GM21825 (cell line): Measurements from ENCODE around the gene TAGLN2.
"Not testable (repeated sequence)": the region's sequence is repeated elsewhere in the genome, so short reads cannot be mapped to it uniquely, and the experiment has no call there.

Experiments used
- ATAC-seq: cut with Tn5 transposase; IDR thresholded peaks from one replicate; pipeline ENCODE4 v1.9.1; 2021; ENCODE audit warnings: mild to moderate bottlenecking, moderate library complexity; ENCODE audit not compliant: unreplicated experiment

TAGLN2 gene

DNA sequence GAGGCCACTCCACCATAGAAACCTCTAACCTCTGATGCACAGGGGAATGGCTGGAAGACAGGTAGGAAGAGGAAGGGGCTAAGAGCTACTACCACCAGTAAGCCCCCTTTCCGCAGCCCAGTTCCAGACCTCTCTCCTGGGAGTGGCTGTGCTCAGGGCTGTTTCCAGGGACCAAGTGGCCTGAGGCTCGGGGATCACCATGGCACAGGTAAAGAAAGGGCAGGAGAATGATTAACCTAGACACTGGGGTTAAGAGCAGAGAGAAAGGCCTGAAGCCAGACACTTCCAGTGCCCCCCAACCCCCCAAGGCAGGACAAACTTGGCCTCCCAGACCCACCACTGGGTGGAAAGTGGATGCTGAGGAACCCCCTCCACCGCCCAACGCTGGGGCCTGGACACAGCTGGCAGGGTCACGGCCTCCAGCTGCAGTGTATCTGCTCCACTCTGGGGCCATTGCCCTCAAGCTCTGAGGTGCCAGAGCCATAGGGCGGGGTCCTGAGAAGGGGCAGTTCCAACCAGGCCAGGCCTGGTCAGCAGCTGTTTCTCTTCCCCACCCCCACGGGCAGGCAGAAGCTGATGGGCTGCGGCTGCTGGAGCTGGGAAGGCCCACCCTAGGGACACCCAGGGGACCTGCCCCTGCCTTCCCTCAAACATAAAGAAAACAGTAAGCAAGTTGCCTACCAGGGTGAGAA lies 2.6 kb downstream of the TAGLN2 start:
- ATAC-seq, result no peak

DNA sequence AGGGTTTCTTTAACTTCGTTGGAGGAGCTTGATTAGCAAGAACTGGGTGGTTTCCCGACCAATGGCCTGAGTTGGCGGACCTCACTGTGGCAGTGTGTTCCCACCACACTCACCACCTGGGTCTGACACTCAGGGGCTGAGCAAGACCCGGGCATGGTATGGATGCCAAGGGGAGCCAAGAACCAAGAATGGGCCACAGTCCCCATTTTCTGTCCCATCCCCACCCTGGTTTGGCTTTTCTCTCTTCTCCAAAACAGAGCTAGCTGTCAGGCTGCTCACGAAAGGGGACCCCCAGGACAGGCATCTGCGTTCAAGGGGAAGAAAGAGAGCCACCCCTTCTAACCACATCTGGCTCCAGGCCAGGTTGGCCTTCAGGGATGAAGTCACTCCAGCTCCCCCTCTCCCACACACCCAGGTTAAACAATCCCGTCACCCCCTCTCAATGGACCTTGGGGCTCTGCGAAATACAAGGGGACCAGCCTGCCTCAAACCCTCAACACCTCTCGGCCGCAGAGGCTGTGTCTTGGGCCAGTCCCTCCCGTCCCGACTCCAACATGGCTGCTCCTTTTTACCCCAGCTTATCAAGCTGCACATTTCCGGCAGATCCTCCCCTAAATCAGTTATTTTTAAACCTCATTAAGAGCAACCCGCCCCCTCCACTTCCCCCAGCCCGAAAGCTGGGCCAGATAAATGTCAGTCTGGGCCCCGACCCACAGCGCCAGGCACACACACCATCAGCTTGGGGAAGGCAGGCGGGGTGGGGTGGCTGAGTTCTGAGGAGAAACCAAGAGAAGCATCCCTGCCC lies 3.4 kb downstream of the TAGLN2 start:
- ATAC-seq, result no peak

DNA sequence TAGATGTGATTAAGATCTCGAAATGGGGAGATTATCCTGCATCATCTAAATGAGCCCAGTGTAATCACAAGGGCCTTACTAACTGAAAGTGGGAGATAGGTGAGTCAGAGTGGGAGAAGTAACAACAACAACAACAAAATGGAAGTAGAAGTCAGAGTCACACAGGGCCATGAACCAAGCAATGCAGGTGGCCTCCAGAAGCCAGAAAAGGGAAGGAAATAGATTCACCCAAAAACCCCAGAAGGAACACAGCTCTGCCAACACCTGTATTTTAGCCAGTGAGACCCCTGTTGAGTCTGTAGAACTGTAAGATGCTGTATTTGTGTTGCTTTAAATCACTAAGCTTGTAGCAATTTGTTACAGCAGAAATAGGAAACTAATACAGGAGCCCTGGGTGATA lies 4.1 kb downstream of the TAGLN2 start:
- ATAC-seq, result peak; percentile 19

DNA sequence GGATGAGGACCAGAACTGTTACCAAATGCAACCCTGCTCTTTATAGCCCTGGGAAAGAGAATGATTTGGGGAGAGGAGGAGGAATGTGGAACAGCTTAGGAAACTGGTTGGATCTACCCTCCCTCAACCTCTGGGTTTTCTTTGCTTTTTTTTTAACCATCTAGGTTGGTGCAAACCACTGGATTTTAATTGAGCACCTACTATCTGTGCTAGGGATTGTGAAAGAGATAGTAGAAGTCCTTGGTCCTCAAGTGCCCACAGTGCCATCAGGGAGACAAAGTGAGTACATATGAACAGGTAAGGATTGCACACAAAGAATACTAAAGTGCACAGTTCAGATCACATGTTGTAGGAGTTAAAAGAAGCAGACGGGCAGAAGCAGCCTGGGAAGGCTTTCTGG lies 4.7 kb downstream of the TAGLN2 start:
- ATAC-seq, result no peak

DNA sequence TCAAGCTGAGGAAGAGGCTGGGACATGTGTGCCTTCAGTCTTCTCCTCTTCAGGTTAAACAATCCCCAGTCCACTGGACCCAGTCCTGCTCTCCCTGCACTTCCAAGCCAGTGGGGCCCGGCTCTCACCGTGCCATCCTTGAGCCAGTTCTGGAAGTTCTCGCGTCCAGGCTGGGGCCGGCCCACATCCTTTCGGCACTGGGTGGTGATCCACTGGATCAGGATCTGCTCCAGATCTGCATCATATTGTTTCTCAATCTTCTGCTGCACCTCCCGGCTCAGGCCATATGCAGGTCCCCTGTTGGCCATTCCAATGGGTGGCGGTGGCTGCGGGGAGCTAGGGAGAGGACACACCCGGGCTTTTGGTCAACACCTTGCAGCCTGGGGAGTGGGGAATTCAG lies 5.1 kb downstream of the TAGLN2 start:
- no peak for ATAC-seq

DNA sequence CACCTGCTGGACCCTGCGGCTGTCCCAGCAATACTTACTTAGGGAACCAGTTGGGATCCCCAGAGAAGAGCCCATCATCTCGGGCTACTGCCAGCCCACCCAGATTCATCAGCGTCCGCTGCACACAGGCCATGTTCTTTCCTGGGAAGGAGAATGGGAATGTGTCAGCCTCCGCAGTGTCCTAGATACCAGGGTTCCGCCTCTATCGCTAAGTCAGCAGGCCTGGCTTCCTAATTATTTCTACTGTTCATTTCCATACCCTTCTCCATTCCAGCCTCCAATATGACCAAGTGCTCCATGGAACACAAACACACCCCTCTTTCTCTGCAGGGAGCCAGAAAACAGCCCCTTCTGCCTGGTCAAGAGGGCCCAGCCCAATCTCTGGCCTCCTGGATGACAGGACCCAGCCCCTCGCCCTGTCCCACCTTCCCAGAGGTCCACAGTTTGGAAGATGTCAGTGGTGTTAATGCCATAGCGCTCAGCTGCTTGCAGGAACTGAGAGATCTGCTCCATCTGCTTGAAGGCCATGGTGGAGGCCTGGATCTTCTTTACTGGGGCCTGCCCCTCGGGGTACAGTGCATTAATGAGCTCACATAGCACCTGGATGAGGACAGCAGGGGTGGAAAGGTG lies 6.0 kb downstream of the TAGLN2 start:
- ATAC-seq, result no peak

DNA sequence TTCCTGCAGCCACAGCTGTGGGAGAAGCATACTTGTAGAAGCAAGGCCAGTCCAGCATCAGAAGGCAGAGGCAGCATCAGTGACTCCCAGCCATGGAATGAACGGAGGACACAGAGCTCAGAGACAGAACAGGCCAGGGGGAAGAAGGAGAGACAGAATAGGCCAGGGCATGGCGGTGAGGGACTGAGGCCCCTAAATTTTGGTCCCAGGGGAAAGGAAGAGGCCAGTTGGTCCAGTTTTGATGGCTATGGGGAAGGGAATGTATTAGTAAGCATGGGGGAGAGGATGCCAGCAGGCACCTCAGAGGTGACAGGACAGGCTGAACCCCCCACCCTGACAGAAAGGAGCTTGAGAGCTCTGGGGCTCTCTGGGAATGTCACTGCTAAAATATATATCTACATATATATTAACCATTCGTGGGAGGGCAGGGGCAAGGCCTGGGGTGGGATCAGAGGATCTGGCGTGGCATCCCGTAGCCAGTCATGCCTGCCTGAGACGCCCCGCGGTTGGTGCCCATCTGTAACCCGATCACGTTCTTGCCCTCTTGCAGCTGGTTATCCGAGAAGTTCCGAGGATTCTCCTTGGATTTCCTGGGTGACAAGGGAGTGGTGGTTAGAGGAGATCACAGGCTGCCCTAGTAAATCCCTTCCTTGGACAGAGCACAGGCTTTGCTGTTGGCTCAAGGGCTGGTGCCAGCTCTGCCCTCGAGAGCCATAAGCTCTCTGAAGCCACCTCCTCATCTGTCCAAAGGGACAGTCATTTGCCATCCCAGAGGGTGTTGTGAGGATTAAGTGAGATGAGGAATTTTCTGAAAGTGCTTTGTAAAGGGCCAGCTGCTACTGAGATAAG lies 6.7 kb downstream of the TAGLN2 start:
- no peak for ATAC-seq

DNA sequence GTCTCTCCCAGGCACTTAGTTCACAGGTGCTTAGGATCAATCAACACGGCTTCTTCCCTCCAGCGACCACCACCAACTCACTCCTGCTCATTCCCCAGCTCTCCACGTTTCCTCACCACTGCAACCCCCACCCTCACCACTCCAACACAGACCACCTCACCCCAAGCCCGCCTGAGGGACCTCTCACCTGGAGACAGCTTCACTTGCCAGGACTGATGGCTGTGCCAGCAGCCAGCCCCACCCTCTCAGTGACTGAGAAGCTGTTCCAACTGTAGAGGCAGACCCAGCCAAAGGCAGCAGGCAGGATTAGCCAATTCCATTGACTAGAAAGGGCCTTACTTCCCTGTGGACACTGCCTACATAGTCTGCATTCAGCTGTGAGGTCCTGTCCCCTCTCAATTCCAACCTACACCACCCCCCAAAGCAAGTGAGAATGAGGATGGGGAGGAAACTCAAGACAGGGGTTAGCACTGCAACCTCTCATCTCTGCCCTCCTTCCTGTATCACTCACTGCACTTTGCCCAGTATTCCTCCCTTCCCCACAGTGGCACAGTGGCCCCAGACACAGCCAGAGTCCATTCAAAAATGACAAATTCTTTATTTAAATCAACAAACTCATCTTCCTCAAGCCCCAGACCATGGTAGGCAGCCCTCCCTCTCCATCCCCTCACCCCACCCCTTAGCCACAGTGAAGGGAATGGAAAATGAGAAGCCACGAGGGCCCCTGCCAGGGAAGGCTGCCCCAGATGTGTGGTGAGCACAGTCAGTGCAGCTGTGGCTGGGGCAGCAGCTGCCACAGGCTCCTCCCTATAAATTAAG lies 7.6 kb downstream of the TAGLN2 start:
- ATAC-seq, result no peak

DNA sequence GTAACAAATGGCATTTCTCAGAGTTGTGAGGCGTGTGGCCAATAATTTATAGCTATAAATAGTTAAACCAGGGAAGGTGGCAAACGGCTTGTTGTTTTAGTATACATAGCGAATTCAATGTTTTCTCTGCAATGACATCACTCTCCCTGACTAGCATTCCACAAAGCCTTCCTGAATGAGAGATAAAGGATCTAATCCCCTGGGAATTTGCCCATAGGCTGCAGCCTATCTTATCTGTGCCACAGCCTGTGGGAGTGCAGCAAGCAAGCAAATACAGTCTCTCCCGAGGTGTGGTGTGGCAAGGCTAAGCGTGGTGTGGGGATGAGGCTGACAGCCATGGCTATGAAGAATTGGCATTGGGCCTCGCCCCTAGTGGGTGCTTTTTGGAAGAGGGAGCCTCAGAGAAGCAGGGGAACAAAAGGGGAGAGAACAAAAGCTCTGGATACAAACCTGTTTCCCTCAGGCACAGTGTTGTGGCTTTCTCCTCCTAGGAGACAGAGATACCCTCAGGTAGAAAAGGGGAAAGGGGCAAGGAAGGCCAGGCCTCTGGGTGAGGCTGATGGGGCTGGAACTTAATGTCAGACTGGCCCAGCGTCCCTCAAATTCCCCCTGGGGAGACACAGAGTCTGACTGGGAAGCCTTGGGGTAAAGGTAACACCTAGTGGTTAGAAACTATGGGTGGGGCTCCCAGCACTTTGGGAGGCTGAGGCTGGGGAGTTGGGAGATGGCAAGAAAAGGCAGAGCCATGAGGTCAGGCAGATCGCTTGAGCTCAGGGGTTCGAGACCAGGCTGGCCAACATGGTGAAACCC lies 8.9 kb downstream of the TAGLN2 start:
- ATAC-seq, result no peak

DNA sequence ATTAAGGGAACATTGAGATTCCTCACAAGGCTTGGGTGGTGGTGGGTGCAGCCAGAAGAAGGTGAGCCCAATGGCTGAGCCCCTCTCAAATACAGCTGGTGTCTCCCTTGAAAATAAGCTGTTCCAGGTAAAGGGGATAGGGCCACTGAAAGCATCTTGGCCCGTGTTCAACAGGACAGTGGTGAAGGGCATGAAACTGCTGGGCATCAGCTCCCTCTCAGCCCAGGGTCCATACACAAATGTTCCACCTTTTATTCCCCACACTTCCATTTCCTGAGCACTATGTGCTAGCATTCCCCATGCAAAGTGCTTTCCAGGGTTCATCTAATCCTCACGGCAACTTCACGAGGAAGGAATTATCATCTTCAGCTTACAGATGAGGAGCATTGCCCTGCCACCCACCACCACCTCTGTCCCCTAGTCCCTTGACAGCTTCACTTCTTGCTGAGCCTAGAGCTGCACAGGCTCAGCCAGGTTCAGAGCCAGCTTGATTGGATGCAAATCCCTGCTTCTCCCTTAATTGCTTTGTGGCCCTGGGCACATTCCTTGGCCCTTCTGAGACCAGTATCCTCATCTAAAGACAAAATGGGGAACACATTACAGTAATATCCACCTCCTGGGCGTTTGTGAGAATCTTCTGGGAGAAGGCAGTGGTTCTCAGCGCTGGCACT lies 9.6 kb downstream of the TAGLN2 start:
- ATAC-seq, result no peak

DNA sequence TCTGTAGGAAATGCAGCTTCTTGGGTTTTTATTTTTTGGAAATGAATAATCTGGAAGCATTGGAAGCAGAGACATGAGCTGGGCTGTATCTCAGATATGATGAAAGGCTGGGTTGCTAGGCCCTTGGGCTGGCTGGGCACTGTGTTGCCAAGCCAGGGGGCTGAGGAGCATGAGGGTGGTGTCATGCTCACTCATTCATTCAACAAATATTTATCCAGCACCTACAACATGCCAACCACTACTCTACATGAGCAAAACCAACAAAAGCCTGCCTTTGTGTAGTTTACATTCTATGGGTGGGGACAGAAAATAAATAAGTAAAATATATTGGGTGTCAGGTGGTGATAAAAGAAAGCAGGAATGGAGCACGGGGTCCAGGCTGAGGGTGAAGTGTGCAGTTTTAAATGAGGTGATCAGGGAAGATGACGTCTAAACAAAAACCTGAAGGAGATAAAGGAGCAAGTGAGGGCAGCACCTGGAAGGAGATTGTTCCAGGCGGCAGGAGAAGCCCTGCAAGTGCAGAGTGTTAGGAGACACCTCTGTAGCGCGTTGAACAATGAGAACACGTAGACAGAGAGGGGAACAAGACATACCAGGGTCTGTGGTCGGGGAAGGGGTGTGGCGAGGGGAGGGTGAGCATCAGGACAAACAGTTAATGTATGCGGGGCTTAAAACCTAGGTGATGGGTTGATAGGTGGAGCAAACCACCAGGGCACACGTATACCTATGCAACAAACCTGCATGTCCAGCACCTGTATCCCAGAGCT lies 10.9 kb downstream of the TAGLN2 start:
- ATAC-seq, result no peak

DNA sequence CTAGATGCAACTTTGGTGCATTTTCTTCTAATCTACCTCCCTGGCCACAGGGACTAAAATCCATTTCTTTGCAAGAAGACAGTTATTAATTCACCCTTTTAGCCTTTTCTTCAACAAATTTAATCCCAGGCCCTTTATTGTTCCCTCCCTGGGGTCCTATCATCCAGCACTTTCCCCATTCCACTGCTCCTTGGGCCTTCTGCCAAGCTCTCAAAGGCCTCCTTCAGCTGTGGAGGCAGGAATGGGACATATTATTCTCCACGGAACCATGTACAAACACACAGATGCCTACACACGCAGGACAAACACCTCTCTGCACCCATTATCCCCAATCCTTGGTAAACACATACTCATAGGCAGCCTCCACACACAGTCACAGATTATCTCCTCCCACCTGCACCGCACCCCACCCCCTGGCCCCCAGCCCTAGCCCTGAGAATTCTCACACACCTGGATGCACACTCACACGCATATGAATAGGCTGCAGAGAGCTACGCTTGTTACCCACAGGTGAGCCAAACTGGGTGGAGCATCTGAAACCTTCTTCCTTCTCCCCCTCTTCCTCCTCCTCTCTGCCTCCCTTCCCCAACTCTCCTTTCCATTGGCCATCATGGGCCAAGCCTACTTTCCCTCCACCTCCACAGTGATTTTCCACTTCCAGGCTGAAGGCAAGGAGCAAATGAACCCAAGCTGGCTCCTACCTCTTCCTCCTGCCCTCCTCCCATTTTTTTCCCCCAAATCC lies 11.7 kb downstream of the TAGLN2 start:
- ATAC-seq, result no peak

DNA sequence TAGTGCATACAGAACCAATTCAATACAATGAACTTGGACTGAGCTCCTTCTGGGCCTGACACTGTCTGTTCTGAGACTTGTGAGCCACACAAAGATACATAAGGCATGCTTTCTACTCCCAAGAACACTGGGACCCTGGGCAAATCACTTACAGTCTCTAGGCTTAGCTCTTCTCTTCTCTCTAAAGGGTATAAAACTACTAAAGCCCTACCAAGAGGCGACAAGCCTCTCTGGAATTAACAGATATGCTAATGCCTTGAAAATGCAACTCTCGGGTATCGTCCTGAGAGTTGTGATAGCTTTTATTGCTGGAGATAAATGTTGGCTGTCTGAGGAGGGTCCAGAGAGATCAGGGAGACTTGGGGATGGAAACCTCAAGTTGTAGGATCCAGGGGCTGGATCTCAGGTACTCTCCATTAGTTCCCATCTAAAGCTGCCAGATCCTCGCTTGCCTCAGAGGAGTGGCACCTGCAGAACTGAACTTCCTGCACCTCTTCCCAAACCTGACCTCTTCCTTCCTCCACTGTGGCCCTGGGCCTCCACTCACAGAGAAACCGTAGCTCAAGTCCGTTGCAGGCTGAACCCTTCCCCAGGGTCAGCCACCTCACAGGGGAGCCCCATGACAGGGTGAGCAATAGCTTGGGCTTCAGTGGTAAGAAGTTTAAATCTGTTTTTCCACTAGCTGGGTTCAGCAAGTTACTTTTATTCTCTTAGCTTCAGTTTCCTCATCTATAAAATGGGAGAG lies 13.8 kb downstream of the TAGLN2 start:
- ATAC-seq, result no peak

DNA sequence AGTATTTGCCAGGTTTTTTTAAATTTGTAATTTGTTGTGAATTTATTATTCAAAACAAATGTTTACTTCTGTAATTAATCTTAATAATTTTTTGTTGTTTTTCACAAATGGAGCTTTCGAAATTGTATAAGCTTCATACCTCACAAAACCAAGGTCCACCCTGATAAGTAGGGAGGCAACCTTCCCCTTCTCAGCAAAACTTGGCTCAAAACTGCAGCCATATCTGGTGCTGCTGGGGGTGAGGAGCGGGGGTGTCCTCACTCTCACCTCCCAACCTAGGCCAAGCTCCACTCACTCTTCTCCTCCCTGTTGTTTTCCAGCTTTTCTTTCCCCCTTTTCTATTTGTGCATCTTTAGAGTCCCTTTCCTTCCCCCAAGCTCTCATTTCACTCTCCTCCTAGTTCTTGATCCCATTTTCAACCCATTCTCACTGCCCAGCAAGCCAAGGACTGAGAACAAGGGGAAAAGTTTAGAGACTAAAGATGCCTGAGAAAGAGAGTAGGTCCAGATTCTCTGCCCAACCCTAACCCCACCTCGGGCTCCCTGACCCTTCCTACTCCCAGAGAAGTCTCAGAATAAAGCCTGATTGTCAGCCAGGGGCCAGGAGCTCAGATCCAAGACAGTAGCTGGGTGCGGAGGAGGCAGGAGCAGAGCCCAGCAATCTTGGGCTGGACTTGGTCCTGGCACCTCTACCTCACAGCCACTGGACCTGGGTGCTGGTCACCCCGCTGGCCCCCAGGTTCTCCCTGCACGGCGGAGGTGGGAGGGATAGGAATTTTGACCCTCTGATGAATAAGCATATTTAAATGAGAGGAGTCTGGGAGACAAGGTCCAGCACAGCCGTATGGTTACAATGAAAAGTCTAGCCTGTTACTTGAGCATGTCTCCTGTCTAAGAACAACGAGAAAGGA lies 17.0 kb downstream of the TAGLN2 start:
- ATAC-seq, result no peak

DNA sequence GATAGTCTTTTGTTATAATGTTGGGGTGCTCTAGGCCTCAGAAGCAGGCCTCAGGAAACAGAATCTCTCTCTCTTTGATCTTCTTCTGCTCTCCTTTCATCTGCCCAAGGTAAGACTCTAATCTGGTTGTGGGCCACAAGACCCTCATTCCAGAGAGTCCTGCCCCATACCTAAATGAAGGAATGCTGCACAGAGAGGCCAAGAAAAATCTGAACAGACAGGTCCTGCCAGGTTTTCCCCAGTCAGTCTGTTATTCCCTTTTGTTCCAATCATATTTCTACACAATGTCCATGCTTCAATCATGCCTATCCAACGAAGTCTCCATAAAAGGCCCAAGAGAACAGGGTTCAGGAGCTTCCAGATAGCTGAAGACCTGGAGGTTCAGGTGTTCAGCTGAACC lies 18.3 kb downstream of the TAGLN2 start:
- no peak for ATAC-seq

DNA sequence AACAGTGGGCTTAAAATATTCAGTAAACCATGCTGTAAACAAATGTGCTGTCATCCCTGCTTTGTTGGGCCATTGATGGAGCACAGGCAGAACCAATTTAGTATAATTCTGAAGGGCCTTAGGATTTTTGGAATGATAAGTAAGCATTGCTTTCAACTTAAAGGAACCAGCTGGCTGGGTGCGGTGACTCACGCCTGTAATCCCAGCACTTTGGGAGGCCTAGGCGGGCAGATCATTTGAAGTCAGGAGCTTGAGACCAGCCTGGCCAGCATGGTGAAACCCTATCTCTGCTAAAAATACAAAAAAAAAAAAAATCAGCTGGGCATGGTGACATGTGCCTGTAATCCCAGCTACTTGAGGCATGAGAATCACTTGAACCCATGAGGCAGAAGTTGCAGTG lies 21.3 kb downstream of the TAGLN2 start:
- not testable (repeated sequence) for ATAC-seq
